ENCODE results near the gene ZDHHC4. TPM values are rescaled to one million over a fixed set of nuclear protein-coding genes. Genes with fewer than 3 reads are reported as not detected.

ZDHHC4 gene
- total and polyA plus RNA-seq, 2 of the 13 experiments (the other 11 are each of a cell fraction or from before 2014, with no cell fraction given), result 83.2 to 188 TPM

DNA sequence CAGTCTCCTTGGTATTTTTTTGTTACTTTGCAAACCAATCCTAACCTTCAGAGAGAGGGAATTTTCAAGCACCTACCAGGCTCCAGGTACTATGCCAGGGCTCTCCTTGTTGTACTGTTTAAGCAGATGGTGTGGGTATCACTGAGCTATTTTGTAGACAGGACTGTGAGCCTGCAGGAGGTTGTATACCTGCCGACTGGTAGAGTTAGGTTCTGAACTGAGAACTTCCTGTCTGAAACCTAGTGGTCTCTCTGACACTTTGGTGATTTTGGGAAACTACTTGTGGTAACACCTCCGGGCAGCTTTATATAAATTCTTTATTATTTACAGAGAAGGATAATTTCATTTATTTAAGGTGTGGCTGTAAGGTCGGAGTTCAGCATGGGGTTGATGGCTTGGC, 42.7 kb downstream of the ZDHHC4 start:
- H3K9me3 ChIP-seq (ENCODE audit: low read length), result no peaks in the 10 kb centered on the region
- intact Hi-C loops (cut with micrococcal nuclease; ENCODE audit: unreplicated experiment) (no loop called here), in situ Hi-C loops (cut with HindIII; ENCODE audit: extremely low pct_ligation_motif_present, low pct_unique_long_range_greater_than_20kb) (no loop called here)
- FAIRE-seq, result no peak
- no peak overlapping the region for H3K4me2 ChIP-seq (ENCODE audit: low read depth, low read length)
- H3K79me2 ChIP-seq (ENCODE audit: insufficient read depth, low read length), result no peaks in the 10 kb centered on the region
- H3K27me3 ChIP-seq (ENCODE audit: control insufficient read depth in 1 of 2, insufficient read depth in 2 of 2, low read length in 2 of 2), result no peaks in the 10 kb centered on the region; a peak in 1 of 5 replicates
- peaks cover 9% of the 10 kb centered on the region for H3K4me1 ChIP-seq (ENCODE audit: insufficient read depth, low read length)
- H3K36me3 ChIP-seq (replicated peaks in 1 of 2; ENCODE audit: control insufficient read depth in 1 of 2, insufficient read depth in 2 of 2, low read length in 2 of 2), result peaks cover 3 to 8% of the 10 kb centered on the region in 2 experiments; a peak in 4 of 5 replicates
- 100% methylated on average over 3 of the region's 3 CpGs for WGBS (ENCODE audit: low lambda C conversion rate)
- ChIA-PET POLR2A (no interaction called here), CTCF (ENCODE audit: low intra/inter-chr PET ratio, low total read pairs) (no interaction called here)
- no peak overlapping the region for H2AFZ ChIP-seq (ENCODE audit: low read length)
- H4K20me1 ChIP-seq (ENCODE audit: insufficient read depth, low read length), result no peaks in the 10 kb centered on the region
- no peak overlapping the region for H3K9ac ChIP-seq (ENCODE audit: insufficient read depth, low read depth, low read length)
- no peak overlapping the region for H3K4me3 ChIP-seq (replicated peaks in 1 of 3; ENCODE audit: insufficient read depth in 1 of 3, low read depth in 2 of 3, low read length in 3 of 3)
- no peak for DNase-seq (ENCODE audit: low spot score)
- no TSS peak for BruUV-seq (replicated peaks)
- ATAC-seq, result no peak
- H3K27ac ChIP-seq (ENCODE audit: extremely low read length, insufficient read depth, low read length), result no peak overlapping the region
- TF ChIP-seq, protein P1, sequence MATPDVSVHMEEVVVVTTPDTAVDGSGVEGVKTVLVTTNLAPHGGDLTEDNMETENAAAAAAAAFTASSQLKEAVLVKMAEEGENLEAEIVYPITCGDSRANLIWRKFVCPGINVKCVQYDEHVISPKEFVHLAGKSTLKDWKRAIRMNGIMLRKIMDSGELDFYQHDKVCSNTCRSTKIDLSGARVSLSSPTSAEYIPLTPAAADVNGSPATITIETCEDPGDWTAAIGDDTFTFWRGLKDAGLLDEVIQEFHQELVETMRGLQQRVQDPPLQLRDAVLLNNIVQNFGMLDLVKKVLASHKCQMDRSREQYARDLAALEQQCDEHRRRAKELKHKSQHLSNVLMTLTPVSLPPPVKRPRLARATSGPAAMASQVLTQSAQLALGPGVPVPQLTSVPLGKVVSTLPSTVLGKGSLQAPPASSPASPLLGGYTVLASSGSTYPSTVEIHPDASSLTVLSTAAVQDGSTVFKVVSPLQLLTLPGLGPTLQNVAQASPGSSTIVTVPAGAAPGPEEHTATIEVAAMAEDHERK (CRISPR knock-in tag; IDR thresholded peaks at IDR 0.05; ENCODE audit: low read depth), result no peak
- TF ChIP-seq EZH2 (conservative IDR thresholded peaks at IDR 0.05; ENCODE audit: low read depth, low read length) (no peak), SMYD3 (CRISPR knock-in tag; IDR thresholded peaks at IDR 0.05) (no peak), ZNF674 (CRISPR knock-in tag; IDR thresholded peaks at IDR 0.05; ENCODE audit: low read depth) (no peak), ZNF138 (CRISPR knock-in tag; IDR thresholded peaks at IDR 0.05; ENCODE audit: low read depth) (no peak), ZNF589 (CRISPR knock-in tag; conservative IDR thresholded peaks at IDR 0.05) (no peak), CEBPB (IDR thresholded peaks at IDR 0.05; ENCODE audit: borderline replicate concordance, low read depth, low read length) (no peak)
- TF ChIP-seq, protein P2, sequence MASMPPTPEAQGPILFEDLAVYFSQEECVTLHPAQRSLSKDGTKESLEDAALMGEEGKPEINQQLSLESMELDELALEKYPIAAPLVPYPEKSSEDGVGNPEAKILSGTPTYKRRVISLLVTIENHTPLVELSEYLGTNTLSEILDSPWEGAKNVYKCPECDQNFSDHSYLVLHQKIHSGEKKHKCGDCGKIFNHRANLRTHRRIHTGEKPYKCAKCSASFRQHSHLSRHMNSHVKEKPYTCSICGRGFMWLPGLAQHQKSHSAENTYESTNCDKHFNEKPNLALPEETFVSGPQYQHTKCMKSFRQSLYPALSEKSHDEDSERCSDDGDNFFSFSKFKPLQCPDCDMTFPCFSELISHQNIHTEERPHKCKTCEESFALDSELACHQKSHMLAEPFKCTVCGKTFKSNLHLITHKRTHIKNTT (CRISPR knock-in tag; IDR thresholded peaks at IDR 0.05), result no peak
- TF ChIP-seq, protein P3, sequence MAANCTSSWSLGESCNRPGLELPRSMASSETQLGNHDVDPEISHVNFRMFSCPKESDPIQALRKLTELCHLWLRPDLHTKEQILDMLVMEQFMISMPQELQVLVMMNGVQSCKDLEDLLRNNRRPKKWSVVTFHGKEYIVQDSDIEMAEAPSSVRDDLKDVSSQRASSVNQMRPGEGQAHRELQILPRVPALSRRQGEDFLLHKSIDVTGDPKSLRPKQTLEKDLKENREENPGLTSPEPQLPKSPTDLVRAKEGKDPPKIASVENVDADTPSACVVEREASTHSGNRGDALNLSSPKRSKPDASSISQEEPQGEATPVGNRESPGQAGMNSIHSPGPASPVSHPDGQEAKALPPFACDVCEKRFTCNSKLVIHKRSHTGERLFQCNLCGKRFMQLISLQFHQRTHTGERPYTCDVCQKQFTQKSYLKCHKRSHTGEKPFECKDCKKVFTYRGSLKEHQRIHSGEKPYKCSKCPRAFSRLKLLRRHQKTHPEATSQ (CRISPR knock-in tag; IDR thresholded peaks at IDR 0.05; ENCODE audit: borderline replicate concordance), result no peak
- TF ChIP-seq, protein P4, sequence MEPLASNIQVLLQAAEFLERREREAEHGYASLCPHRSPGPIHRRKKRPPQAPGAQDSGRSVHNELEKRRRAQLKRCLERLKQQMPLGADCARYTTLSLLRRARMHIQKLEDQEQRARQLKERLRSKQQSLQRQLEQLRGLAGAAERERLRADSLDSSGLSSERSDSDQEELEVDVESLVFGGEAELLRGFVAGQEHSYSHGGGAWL (CRISPR knock-in tag; IDR thresholded peaks at IDR 0.05), result no peak
- TF ChIP-seq, protein P5, sequence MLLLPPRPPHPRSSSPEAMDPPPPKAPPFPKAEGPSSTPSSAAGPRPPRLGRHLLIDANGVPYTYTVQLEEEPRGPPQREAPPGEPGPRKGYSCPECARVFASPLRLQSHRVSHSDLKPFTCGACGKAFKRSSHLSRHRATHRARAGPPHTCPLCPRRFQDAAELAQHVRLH (CRISPR knock-in tag; IDR thresholded peaks at IDR 0.05; ENCODE audit: borderline replicate concordance, low read depth), result no peak
- TF ChIP-seq, protein P6, sequence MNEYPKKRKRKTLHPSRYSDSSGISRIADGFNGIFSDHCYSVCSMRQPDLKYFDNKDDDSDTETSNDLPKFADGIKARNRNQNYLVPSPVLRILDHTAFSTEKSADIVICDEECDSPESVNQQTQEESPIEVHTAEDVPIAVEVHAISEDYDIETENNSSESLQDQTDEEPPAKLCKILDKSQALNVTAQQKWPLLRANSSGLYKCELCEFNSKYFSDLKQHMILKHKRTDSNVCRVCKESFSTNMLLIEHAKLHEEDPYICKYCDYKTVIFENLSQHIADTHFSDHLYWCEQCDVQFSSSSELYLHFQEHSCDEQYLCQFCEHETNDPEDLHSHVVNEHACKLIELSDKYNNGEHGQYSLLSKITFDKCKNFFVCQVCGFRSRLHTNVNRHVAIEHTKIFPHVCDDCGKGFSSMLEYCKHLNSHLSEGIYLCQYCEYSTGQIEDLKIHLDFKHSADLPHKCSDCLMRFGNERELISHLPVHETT (CRISPR knock-in tag; conservative IDR thresholded peaks at IDR 0.05), result no peak
- TF ChIP-seq, protein P7, sequence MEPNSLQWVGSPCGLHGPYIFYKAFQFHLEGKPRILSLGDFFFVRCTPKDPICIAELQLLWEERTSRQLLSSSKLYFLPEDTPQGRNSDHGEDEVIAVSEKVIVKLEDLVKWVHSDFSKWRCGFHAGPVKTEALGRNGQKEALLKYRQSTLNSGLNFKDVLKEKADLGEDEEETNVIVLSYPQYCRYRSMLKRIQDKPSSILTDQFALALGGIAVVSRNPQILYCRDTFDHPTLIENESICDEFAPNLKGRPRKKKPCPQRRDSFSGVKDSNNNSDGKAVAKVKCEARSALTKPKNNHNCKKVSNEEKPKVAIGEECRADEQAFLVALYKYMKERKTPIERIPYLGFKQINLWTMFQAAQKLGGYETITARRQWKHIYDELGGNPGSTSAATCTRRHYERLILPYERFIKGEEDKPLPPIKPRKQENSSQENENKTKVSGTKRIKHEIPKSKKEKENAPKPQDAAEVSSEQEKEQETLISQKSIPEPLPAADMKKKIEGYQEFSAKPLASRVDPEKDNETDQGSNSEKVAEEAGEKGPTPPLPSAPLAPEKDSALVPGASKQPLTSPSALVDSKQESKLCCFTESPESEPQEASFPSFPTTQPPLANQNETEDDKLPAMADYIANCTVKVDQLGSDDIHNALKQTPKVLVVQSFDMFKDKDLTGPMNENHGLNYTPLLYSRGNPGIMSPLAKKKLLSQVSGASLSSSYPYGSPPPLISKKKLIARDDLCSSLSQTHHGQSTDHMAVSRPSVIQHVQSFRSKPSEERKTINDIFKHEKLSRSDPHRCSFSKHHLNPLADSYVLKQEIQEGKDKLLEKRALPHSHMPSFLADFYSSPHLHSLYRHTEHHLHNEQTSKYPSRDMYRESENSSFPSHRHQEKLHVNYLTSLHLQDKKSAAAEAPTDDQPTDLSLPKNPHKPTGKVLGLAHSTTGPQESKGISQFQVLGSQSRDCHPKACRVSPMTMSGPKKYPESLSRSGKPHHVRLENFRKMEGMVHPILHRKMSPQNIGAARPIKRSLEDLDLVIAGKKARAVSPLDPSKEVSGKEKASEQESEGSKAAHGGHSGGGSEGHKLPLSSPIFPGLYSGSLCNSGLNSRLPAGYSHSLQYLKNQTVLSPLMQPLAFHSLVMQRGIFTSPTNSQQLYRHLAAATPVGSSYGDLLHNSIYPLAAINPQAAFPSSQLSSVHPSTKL (CRISPR knock-in tag; IDR thresholded peaks at IDR 0.05), result no peak
